Measurements from ENCODE around the gene NUPR1.

GRCh38 chr16:28513484-28514181 lies 25.1 kb downstream of the NUPR1 start:
- TF ChIP-seq CTCF (IDR thresholded peaks at IDR 0.05) (no peak), POLR2A (IDR thresholded peaks at IDR 0.05) (no peak)

Data from vagina (tissue), 2 donors.